ENCODE results near the gene EGFR. TPM values are rescaled to one million over a fixed set of nuclear protein-coding genes. Genes with fewer than 3 reads are reported as not detected.

Gene EGFR
- total RNA-seq, 4 donors from 2014 or later, result 87.2 to 124 (median 94.5) TPM

DNA sequence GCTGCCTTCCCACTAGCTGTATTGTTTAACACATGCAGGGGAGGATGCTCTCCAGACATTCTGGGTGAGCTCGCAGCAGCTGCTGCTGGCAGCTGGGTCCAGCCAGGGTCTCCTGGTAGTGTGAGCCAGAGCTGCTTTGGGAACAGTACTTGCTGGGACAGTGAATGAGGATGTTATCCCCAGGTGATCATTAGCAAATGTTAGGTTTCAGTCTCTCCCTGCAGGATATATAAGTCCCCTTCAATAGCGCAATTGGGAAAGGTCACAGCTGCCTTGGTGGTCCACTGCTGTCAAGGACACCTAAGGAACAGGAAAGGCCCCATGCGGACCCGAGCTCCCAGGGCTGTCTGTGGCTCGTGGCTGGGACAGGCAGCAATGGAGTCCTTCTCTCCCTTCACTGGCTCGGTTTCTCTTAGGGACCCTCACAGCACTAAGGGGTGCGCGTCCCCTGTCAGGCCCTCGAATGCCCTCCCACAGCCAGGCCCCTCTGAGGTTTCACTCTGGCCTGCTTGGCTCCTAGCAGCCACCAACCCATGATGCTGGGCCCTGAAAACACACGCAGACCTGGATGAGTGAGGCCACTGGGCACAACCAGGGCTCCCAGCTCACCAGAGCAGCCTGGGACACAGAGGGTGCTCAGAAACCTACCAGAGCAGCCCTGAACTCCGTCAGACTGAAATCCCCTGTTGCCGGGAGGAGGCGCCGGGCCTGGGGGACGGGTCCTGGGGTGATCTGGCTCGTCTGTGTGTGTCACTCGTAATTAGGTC, 173.3 kb downstream of the EGFR start:
- no peak for ATAC-seq (ENCODE audit: low FRiP score)
- TF ChIP-seq CTCF (IDR thresholded peaks at IDR 0.05), result no peak
- DNase-seq (ENCODE audit: low spot score), result no peak

DNA sequence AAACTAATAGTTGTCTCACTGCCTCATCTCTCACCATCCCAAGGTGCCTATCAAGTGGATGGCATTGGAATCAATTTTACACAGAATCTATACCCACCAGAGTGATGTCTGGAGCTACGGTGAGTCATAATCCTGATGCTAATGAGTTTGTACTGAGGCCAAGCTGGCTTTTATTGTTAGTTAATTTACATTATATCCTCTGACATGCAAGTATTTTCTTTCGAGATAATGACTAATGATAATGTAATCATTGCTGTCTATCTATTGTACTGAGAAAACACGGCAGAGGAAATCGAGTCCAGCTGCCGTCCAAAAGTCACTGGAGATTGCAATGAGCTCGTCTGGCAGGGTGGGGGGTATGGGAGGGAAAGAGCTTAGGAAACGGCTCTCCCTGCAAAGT, 173.9 kb downstream of the EGFR start:
- DNase-seq (ENCODE audit: low spot score) (no peak), ATAC-seq (ENCODE audit: low FRiP score) (no peak)
- no peak for TF ChIP-seq CTCF (IDR thresholded peaks at IDR 0.05)

DNA sequence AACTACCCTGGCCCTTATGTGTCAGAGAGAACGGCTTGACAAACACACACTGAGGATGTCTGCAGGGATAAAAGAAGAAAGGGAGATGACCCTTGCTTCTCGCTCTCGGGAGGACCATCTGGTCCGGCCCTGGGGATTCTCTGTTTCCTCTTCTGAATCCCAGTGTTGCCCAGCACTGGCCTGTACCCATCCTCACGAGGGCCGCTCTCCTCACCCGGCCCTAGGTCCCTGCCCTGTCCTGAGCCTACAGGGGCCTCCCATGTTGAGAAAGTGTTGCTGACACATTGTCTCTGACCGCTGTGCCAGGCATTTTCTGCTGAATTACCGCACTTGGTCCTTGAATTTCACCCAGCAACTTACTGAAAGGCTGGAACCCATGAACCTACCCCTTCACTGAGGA, 174.4 kb downstream of the EGFR start:
- no peak for DNase-seq (ENCODE audit: low spot score)
- TF ChIP-seq CTCF (IDR thresholded peaks at IDR 0.05), result no peak
- no peak for ATAC-seq (ENCODE audit: low FRiP score)

GRCh38 chr7:55194522-55194921, 175.7 kb downstream of the EGFR start:
- DNase-seq (ENCODE audit: low spot score) (no peak), ATAC-seq (ENCODE audit: low FRiP score) (no peak)
- no peak for TF ChIP-seq CTCF (IDR thresholded peaks at IDR 0.05)

DNA sequence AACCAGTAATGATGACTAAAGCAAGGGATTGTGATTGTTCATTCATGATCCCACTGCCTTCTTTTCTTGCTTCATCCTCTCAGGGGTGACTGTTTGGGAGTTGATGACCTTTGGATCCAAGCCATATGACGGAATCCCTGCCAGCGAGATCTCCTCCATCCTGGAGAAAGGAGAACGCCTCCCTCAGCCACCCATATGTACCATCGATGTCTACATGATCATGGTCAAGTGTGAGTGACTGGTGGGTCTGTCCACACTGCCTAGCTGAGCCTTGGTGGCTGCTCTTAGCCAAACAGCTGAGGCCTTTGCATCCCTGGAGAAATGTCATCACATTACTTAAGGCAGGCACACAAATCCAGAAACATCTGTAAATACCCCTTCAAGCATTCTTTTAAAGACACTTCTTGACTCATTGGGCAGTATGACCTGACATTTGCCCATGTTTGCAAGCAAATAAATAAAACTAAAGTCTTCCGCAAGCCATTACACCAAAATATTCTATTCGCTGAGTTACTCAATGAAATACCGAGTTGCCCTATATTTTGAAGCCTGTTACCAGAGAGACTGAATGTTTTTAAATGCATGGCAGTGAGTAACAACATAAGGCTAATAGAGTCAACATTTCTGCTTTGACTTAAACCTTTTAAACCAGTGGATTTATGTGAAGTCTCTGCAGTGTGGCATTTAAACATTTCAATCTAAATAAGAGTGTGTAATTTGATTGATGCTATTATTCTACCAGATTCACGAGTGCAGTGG, 180.0 kb downstream of the EGFR start:
- TF ChIP-seq CTCF (IDR thresholded peaks at IDR 0.05), result no peak
- ATAC-seq (ENCODE audit: low FRiP score) (no peak), DNase-seq (ENCODE audit: low spot score) (no peak)

DNA sequence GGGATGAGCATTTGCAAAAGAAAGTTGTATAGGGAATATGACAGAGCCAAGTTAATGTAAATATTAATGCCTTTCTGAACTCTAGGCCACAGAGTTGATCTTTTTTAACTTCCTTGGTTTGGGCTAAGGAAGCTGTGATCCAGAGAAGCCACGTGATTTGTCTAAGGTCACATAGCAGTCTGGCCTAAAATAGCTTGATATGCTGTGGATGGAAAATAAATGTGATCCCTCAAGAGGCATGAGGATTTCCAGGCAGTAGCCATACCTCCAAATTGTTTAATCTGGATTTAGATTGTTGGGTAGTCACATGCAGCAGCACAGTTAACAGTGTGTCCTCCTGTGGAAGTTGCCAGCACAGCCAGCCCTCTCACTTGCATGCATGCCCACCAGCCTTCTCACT, 180.6 kb downstream of the EGFR start:
- TF ChIP-seq CTCF (IDR thresholded peaks at IDR 0.05), result no peak
- DNase-seq (ENCODE audit: low spot score) (no peak), ATAC-seq (ENCODE audit: low FRiP score) (no peak)

DNA sequence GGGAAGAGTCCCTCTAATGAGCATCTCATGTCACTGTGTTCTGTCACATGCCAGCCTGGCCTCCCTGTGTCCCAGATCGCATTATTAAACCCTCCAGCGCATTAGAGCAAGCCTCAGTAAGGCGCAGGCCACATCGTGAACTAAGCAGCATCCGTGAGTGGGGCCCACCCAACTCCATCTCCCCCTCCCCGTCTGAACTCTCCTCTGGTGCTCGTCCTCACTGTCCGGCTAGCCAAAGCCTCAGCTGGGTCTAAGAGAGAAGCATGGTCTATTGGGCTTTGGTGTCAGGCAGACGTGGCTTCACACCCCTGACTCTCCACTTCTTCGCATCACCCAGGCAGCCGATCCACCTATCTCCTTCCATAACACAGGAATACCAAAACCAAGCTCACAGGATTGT, 181.6 kb downstream of the EGFR start:
- ATAC-seq (ENCODE audit: low FRiP score), result no peak
- no peak for DNase-seq (ENCODE audit: low spot score)

More for the DNA sequence above, 181.6 kb downstream of the EGFR start:
- TF ChIP-seq CTCF (IDR thresholded peaks at IDR 0.05), result no peak

All from omental fat pad (tissue), 4 donors.